Activated CD8-positive, alpha-beta memory T cell treated with anti-CD3 and anti-CD28 coated beads, Interleukin-2, amount 50 U/mL, for 48 hours (primary cell): ENCODE data around the gene BIRC5.
"Not testable (repeated sequence)": the region's sequence is repeated elsewhere in the genome, so short reads cannot be mapped to it uniquely, and the experiment has no call there.

ENCODE experiments used
- DNase-seq: peaks from one replicate; pipeline ENCODE4 v3.0.0-alpha.2; 2020

BIRC5 gene

GRCh38 chr17:78226055-78226758, 12.2 kb downstream of the BIRC5 start:
- DNase-seq: no peak

DNA sequence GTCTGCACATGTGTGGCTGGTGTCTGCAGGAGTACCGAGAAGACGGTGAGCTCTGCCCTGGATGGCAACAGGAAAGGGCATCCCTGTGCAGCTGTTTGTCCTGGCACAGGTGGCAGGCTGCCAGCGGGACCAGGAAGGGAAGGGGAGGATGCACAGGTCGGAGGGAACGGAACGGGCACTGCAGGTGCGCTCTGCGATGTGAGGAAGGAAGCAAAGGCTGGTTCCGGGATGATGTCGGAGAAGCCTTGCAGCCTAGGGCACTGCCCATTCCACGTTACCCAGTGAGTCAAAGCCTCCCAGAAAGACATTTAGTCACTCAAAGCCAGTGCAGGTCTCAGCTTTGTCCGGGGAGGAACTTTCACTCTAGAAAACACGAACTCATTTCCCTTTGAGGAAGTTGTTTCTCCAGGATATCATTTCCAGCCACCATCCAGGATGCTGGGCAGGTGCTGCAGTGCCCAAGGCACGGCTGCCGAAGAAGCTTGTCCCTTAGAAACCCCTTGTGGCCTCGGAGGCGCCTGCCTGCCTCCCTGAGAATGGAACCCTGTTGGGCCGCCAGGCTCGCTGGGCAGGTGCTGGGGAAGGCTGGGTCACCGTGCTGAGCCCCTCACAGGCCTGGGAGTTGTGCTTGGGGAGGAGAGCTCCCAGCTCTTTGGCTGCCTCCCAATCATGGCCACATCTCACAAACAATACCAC, 12.9 kb downstream of the BIRC5 start:
- DNase-seq: no peak

DNA sequence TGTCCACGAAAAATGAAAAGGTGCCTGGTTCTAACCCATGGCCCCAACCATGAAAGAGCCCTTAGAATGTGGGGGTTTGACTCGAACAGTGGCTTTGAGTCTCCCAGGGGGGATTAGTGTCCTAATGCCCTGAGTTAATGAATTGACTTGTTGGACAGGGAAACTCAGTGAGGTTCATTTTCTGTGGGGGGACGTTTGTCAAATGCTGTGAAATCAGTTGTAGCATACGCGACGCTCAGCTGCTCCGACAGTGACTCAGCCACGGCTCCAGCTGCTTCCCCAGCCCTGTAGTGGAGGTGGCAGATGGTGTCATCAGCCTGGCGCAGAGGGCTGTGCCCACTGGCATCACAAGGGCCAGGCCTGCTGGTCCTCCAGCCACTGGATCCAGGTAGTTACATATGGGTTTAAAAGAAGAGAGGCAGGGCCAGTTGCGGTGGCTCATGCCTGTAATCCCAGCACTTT, 13.4 kb downstream of the BIRC5 start:
- DNase-seq: no peak

DNA sequence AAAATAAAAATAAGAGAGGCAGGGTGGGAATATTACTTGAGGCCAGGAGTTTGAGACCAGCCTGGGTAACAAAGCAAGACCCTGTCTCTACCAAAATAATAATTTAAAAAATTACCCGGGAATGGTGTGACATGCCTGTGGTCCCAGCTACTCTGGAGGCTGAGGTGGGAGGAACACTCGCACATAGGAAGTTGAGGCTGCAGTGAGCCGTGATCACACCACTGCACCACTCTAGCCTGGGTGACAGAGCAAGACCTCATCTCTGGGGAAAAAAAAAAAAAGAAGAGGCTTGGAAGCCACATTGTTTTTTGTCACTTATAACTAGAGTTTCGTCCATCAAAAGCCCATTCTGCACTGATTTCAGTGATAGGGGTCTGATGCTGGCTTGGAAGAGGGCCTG, 14.1 kb downstream of the BIRC5 start:
- DNase-seq: no peak

GRCh38 chr17:78230252-78230962, 16.4 kb downstream of the BIRC5 start:
- no peak for DNase-seq

DNA sequence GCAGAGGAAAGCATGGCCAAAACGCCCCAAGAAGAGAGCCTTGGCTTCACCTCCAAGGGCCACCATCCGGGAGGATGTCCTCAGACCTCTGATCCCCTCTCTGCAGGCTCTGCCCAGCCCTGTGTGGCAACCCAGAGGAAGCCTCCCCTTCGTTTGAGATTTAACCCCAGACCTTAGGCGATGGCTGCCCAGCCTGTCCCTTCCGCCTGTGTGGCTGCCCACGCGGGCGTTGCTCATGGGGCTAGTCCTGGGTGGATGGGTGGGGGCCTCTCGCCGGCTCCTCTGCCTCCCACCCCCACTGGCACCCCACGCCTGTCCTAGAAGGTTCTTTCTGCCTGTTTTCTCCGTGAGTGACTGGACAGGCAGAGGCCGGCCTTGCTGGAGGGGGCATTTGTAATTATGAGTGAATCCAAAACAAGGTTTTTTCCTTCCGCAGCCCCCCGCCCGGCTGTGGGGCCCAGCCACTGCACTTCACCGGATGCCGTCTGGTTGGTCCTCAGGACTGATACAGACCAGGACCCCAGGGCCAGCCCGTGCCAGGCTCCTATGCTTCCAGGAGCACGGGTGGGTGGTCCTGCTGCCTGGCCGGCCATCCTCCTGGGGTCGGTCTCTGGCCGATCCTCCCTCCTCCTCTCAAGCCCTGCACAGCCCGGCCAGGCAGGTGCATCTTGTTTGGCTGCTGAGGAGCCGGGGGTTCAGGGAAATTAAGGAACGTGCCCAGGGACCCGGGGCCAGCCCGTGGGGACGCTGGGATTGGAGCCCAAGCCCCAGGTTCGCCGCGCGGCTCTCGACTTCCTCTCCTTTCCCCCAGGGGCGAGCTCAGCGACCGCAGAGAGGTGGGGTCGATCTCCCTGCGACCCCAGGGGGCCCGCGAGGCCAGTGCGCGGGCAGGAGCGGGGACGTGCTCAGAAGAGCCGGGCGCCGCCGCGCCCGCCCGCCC, 17.2 kb downstream of the BIRC5 start, which contains the start of gene TMEM235:
TMEM235 (plus strand) TSS at position 636 of the 940 bp plus-strand sequence. CDS start 393 bp downstream, outside the sequence.
- DNase-seq: no peak

GRCh38 chr17:78231991-78232858, 18.2 kb downstream of the BIRC5 start:
- DNase-seq: peak; percentile 69

- DNase-seq: no peak
These were observed 18.8 kb downstream of the BIRC5 start for GRCh38 chr17:78232859-78233173.

DNA sequence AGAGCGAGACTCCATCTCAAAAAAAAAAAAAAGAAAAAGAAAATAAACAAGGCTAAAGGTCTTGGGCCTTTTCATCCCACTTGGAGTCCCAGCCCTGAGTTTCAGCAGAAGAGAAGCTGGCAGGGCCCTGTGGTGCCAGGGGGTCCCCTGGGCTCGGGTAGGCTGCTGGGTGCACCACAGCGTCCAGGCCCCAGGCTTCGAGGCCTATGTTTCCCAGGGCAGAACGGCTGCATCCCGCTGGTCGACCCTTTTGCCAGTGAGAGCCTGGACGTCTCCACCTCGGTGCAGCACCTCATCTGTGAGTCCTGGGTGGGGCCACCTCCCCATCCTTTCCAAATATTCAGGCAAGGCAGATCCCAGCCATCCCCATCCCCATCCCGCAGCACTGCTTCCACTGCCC, 19.6 kb downstream of the BIRC5 start:
- no peak for DNase-seq

- DNase-seq: no peak
These were observed 20.3 kb downstream of the BIRC5 start for GRCh38 chr17:78234261-78234865.

- DNase-seq: not testable (repeated sequence)
These were observed 21.0 kb downstream of the BIRC5 start for GRCh38 chr17:78235022-78235421.

DNA sequence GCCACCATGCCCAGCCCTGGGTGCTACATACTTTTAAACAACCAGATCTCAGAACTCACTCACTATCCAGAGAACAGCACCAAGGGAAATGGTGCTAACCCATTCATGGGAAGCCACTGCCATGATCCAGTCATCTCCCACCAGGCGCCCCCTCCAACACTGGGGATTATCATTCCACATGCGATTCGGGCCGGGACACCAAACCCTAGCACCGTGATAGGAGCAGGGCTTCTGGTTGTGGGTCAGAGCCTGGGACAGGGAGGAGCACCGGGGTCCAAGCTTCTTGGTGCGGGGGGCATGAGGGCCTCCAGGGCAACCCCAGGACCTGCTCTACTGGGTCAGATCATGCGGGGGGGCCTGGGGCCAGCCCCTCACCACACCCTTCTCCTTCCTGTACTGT, 21.8 kb downstream of the BIRC5 start:
- DNase-seq: no peak

DNA sequence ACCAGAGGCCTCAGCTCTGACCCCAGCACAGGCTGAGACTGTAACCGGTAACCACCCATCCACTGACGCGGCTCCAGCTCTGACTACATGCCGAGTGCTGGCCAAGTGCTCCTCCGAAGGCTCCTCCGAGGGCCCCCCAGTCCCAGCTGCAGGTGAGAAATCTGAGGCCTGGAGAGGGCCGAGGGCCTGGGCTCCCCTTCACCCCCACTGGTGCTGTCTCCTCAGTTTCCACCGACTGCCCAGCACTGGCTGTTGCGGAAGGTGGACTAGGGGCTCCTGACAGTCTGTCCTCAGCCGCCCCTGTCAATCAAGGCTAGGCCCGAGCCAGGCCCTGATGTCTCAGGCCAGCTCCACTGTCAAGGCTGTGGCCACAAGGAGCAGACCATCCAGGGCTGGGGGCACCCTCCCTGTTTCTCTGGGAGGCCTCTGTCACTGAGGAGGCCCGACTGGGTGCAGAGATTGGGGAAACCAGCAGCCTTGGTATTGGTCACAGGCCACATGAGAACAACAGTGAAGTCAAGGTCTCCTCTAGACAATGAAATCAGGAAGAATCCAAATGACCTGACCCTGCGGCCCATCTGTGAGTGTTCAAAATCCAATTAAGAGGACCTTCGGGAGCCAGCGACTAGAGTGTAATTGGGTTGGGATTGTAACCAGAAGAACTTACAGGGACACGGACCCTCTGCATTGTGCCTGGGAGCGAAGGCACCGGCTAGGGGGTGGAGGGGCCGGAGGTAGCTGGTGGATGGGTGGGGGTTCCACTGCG, 22.5 kb downstream of the BIRC5 start:
- no peak for DNase-seq

- DNase-seq: no peak
These were observed 23.5 kb downstream of the BIRC5 start for GRCh38 chr17:78237401-78238012.

DNA sequence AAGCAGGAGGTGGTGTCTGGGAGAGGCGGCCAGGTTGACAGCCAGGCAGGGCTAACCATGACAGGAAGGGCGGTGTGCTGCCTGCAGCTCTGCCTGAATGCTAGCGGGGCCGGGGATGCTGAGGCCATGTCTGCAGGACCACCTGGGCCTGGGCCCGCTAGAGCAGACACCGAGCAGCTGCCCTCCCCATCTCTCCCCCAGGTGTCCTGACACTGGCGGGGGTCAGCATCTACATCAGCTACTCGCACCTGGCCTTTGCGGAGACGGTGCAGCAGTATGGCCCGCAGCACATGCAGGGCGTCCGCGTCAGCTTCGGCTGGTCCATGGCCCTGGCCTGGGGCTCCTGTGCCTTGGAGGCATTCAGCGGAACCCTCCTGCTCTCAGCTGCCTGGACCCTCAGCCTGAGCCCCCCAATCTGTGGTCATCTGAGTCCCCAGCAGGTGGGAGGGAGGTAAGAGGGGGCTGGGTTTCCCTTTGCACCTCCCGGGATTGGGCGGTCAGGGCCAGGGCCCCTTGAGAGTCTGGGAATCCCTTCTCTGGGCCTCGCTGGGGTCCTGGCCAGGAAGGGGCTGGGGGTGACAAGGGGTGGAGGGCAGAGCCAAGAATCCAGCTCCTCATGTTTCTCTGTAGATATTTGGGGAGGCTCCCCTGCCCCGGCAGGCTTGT, 24.9 kb downstream of the BIRC5 start:
- no peak for DNase-seq

DNA sequence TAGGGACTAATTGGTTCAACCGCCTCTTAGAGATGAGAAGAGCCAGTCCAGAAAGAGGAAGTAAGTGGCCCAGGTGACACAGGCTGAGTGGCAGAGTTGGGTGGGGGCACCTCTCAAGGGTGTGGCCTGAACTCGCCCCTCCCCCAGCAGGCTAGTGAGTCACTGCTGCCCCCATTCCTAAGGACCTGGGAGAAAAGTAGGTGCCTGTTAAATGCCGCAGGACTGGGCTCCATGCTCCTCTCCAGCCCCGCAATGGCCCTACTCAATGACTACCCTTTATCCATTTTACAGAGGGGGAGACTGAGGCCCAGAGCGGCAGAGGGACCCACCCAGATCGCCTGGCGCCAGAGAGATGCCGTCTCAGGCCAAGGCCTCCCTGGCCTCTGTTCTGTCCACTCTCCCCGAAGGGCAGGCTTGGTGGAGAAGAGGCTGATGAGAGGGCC, 25.5 kb downstream of the BIRC5 start:
- DNase-seq: no peak

DNA sequence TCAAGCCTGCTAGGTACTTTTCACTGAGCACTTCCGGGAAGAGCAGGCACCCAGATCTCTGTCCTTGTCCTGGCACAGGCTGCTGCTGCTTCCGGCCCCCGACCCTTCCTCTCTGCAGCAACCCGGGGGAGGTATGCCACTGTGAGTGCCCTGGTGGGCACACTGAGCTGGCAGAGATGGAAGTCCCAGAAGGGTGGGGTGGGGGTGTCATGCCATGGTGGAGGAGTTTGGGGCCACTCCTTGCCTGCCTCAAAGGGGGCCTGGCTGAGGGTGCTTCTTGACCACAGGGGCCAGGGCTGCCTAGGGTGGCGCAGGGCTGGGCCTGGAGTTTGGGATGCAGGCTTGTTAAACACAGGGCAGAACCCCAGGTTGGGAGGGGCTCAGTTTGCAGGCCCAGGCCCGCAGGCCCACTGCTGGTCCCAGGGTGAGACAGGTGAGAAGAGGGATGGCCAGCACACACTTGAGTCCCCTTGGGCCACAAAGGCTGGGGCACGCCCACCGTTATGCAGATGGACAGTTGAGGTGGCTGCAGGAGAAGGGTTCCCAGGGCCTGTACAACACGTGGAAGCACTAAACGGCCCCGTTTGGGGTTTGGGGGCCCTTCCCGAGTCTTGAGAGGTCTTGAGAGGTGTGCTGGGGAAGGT, 26.1 kb downstream of the BIRC5 start:
- DNase-seq: no peak

DNA sequence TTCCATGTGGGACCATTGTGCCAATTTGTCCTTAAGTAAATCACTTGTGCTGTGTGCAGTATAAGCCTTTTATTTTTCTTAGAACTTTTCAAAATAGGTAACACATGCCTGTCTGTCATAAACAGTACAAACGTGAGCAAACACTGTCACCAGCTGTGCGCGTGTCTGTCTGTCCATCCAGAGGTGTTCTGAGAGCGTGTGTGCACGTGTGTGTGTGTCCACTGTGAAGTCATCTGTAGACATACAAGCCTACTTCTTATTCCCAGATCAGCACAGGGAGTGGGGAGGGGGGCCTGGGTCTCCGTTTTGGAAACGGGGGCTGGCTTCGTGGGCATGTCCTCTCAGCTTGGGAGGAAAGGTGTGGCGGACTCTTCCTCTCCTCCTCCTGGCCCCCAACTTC, 26.8 kb downstream of the BIRC5 start:
- DNase-seq: no peak
